NCI-H446 (cell line): ENCODE measurements around the gene RNU1-3.
A peak's percentile ranks its signal among the peaks of the same experiment; 100 is the strongest.
"Not testable (repeated sequence)": the region's sequence is repeated elsewhere in the genome, so short reads cannot be mapped to it uniquely, and the experiment has no call there.

Experiments used
- DNase-seq, 2 experiments: peaks; one replicate each; lab custom pipeline; 2025; lab: John Stamatoyannopoulos, UW

Gene RNU1-3

GRCh38 chr1:16693449-16694307, 26.9 kb upstream of the RNU1-3 start:
- DNase-seq, result not testable (repeated sequence)

GRCh38 chr1:16692717-16693448, 26.1 kb upstream of the RNU1-3 start:
- DNase-seq, result not testable (repeated sequence)

GRCh38 chr1:16692283-16692682, 25.5 kb upstream of the RNU1-3 start:
- not testable (repeated sequence) for DNase-seq

GRCh38 chr1:16690971-16691682, 24.4 kb upstream of the RNU1-3 start:
- DNase-seq, result not testable (repeated sequence)

- DNase-seq, result peak in 1 of 2 experiments; percentile 15
These were observed 20.5 kb upstream of the RNU1-3 start for GRCh38 chr1:16687132-16687800.

- not testable (repeated sequence) for DNase-seq
These were observed 19.0 kb upstream of the RNU1-3 start for GRCh38 chr1:16685445-16686371.

GRCh38 chr1:16684738-16685337, 18.1 kb upstream of the RNU1-3 start:
- DNase-seq, result peak in 1 of 2 experiments; percentile 19

GRCh38 chr1:16684152-16684551, 17.4 kb upstream of the RNU1-3 start:
- DNase-seq, result not testable (repeated sequence)

GRCh38 chr1:16682803-16683202, 16.1 kb upstream of the RNU1-3 start:
- not testable (repeated sequence) for DNase-seq

GRCh38 chr1:16680366-16680765, 13.6 kb upstream of the RNU1-3 start:
- DNase-seq, result not testable (repeated sequence)

GRCh38 chr1:16677552-16678431, 11.0 kb upstream of the RNU1-3 start:
- peak in 1 of 2 experiments; percentile 34 for DNase-seq

- DNase-seq, result not testable (repeated sequence)
These were observed 10.1 kb upstream of the RNU1-3 start for GRCh38 chr1:16676661-16677523.

- not testable (repeated sequence) for DNase-seq
These were observed 8.4 kb upstream of the RNU1-3 start for GRCh38 chr1:16675118-16675510.

GRCh38 chr1:16673976-16674375, 7.2 kb upstream of the RNU1-3 start:
- DNase-seq, result not testable (repeated sequence)

GRCh38 chr1:16665836-16666235, 912 bp downstream of the RNU1-3 start:
- DNase-seq, result not testable (repeated sequence)

GRCh38 chr1:16658234-16658633, 8.5 kb downstream of the RNU1-3 start:
- not testable (repeated sequence) for DNase-seq

- DNase-seq, result not testable (repeated sequence)
These were observed 9.6 kb downstream of the RNU1-3 start for GRCh38 chr1:16656981-16657683.
